T-cell (primary cell): Measurements from ENCODE around the gene TRAF3IP1. TPM values are rescaled to one million over a fixed set of nuclear protein-coding genes. Genes with fewer than 3 reads are reported as not detected.
"Not testable (repeated sequence)": the region's sequence is repeated elsewhere in the genome, so short reads cannot be mapped to it uniquely, and the experiment has no call there.

Source experiments
- ATAC-seq, 4 experiments: fragments of 200-7000 bp in 3 of 4; fragments of 150-1000 bp in 1 of 4; cut with Tn5 transposase; replicated peaks in 1 of 4; 1 replicate in 3 of 4; 2 replicates in 1 of 4; pipeline ENCODE4 v1.10.0; 2021; ENCODE audit warnings: moderate library complexity in 3 of 4, mild to moderate bottlenecking in 2 of 4, moderate number of reproducible peaks in 1 of 4
- CTCF ChIA-PET, 2 donors: fragments of 300-600 bp; sonication (Branson Sonifier 250); formaldehyde crosslinking; loops; one replicate each; lab custom pipeline; 2022; ENCODE audit warnings: antibody characterized with exemption in 2 of 2; lab: Charles Lee
- POLR2A ChIA-PET, 2 donors: fragments of 300-600 bp; sonication (Branson Sonifier 250); formaldehyde crosslinking; loops; one replicate each; lab custom pipeline; 2022; ENCODE audit warnings: antibody characterized with exemption in 2 of 2; lab: Charles Lee
- DNase-seq, 35 experiments: peaks; one replicate each; pipeline versions ENCODE4 v3.0.0 to v3.0.0-alpha.2; 2013 to 2023
- H3K27ac ChIP-seq: one replicate; pipeline ENCODE4 v1.5.1; 2013; ENCODE audit warnings: low read length
- H3K27me3 ChIP-seq, 2 experiments: replicated peaks in 1 of 2; 1 replicate in 1 of 2; 2 replicates in 1 of 2; pipeline versions ENCODE4 v1.6.1 to v1.7.0; 2013; ENCODE audit warnings: low read length in 1 of 2, mixed read lengths in 1 of 2; ENCODE audit not compliant: control insufficient read depth in 2 of 2, insufficient read depth in 2 of 2; ENCODE audit errors: extremely low read depth in 1 of 2
- H3K36me3 ChIP-seq, 2 donors: 1 replicate in 1 of 2; 2 replicates in 1 of 2; pipeline versions ENCODE4 v1.6.1 to v1.7.0; 2013; ENCODE audit warnings: low read length in 1 of 2; ENCODE audit not compliant: control insufficient read depth in 2 of 2, insufficient read depth in 1 of 2; ENCODE audit errors: extremely low read depth in 1 of 2
- H3K4me1 ChIP-seq, 2 experiments: 1 replicate in 1 of 2; 2 replicates in 1 of 2; pipeline versions ENCODE4 v1.6.1 to v1.7.0; 2013; ENCODE audit warnings: low read length in 2 of 2, mixed read lengths in 1 of 2; ENCODE audit not compliant: insufficient read depth in 2 of 2, control insufficient read depth in 1 of 2; ENCODE audit errors: extremely low read depth in 1 of 2
- H3K4me3 ChIP-seq, 2 donors: 1 replicate in 1 of 2; 2 replicates in 1 of 2; pipeline versions ENCODE4 v1.5.1 to v1.7.0; 2013; ENCODE audit warnings: mild to moderate bottlenecking in 2 of 2, low read length in 1 of 2, moderate library complexity in 1 of 2; ENCODE audit not compliant: control insufficient read depth in 1 of 2; ENCODE audit errors: extremely low read depth in 1 of 2
- H3K9me3 ChIP-seq: 2 replicates; pipeline ENCODE4 v1.7.0; 2013
- H3K27ac Mint-ChIP-seq, 2 donors: one replicate each; pipeline ENCODE4 v1.8.0; 2020 to 2021; ENCODE audit warnings: mild to moderate bottlenecking in 2 of 2, mixed read lengths in 2 of 2
- H3K27me3 Mint-ChIP-seq, 2 donors: one replicate each; pipeline ENCODE4 v1.8.0; 2021 to 2022; ENCODE audit warnings: mixed read lengths in 2 of 2
- H3K36me3 Mint-ChIP-seq: one replicate; pipeline ENCODE4 v1.8.0; 2021; ENCODE audit warnings: mixed read lengths
- H3K4me1 Mint-ChIP-seq, 3 donors: one replicate each; pipeline ENCODE4 v1.8.0; 2020 to 2022; ENCODE audit warnings: mixed read lengths in 3 of 3, mild to moderate bottlenecking in 1 of 3
- H3K4me3 Mint-ChIP-seq, 3 donors: one replicate each; pipeline ENCODE4 v1.8.0; 2020 to 2022; ENCODE audit warnings: mild to moderate bottlenecking in 3 of 3, mixed read lengths in 3 of 3, moderate library complexity in 3 of 3
- H3K9me3 Mint-ChIP-seq, 3 donors: one replicate each; pipeline ENCODE4 v1.8.0; 2020 to 2022; ENCODE audit warnings: mixed read lengths in 3 of 3
- WGBS: methylation state at CpG from one replicate; pipeline ENCODE4 v1.1.5; 2013; ENCODE audit warnings: missing lambda C conversion rate; ENCODE audit not compliant: insufficient coverage; 5-methylcytosine and 5-hydroxymethylcytosine counted together
- total RNA-seq, 35 experiments: library from RNA in 6 of 35; stranded (reverse) in 6 of 35; fragments of 120-200 nt in 1 of 35; gene quantifications; one replicate each; pipeline versions ENCODE4 v1.2.1 to v1.2.4 and lab custom pipeline; 2013 to 2026

The TRAF3IP1 gene
- total RNA-seq, 5 donors from 2014 or later (not counting 1 experiment from before 2014, with no cell fraction given) = 6.3 to 12.1 (median 11.8) TPM

DNA sequence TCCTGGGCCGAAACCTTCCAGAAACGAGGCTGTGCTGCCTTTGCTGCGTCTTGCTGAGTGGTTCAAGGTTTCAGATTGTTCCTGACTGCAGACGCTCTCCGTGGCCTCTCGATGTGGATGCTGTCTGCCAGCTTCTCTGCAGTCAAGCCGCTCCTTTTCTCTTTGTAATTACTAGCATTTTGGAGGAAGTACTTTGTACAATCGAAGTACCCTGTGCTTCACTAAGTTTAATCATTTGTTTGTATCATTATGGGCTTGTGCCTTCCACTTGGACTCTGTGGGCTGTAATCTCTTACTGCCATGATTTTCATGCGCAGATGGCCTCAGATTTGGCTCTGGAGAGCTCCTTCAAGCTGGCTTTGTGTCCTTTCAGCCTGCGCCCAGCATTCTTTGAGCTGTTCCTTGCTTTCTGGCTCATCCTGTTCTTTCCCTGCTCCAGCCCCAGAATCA lies 49.3 kb downstream of the TRAF3IP1 start:
- ChIA-PET POLR2A (interaction anchor here in 1 of 2 donors (0.6 kb wide), 1 partner anchor 270 kb away, joined by 3 read pairs; no protein-coding TSS in a partner anchor), CTCF (no interaction called here)
- no peaks in the 10 kb centered on the region for H3K36me3 ChIP-seq
- Mint-ChIP-seq H3K9me3 (no peaks in the 10 kb centered on the region), H3K4me3 (no peak overlapping the region), H3K27me3 (no peaks in the 10 kb centered on the region), H3K27ac (no peak overlapping the region), H3K4me1 (peaks cover 5 to 9% (median 6%) of the 10 kb centered on the region in 3 donors), H3K36me3 (peaks cover 16% of the 10 kb centered on the region)
- peaks cover 0 to 4% of the 10 kb centered on the region in 2 experiments for H3K4me1 ChIP-seq
- no peak for ATAC-seq
- H3K27ac ChIP-seq = no peak overlapping the region
- 86% methylated on average over 8 of the region's 10 CpGs for WGBS
- H3K27me3 ChIP-seq = no peaks in the 10 kb centered on the region
- no peak for DNase-seq
- no peaks in the 10 kb centered on the region for H3K9me3 ChIP-seq
- H3K4me3 ChIP-seq = no peak overlapping the region

DNA sequence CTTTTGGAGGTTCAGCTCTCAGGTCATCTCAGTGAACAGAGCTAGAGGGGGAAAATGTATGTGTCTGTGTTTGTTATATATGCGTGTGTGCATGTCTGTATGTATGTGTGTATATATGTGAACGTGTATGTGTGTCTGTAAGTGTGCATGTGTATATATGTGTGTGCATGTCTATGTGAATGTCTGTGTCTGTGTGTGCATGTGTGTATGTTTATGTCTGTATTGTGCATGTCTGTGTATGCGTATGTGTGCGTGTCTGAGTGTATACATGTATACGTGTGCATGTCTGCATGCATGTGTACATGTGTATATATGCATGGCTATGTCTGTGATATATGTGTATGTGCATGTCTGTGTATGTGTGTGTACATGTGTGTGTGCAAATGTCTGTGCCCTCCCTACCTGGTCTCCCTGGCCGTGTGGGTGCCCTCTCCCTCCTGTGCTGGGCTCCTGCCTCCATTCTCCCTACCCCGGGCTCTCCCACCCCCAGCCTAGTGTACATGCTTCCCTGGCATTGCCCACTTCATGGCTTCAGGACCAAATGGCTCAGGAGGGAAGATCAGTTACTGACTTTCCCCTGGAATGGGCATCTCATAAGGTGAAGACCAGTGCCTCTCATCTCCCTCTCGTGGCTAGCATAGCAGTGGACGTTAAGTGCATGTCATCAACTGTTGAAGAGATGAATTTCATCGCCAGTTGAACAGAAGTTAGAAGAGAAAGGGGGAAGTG lies 49.9 kb downstream of the TRAF3IP1 start:
- no peaks in the 10 kb centered on the region for H3K9me3 Mint-ChIP-seq
- Histone ChIP-seq H3K36me3 (no peaks in the 10 kb centered on the region), H3K4me3 (no peak overlapping the region), H3K27ac (no peak overlapping the region), H3K27me3 (no peaks in the 10 kb centered on the region), H3K4me1 (peaks cover 0 to 4% of the 10 kb centered on the region in 2 experiments), H3K9me3 (no peaks in the 10 kb centered on the region)
- 84% methylated on average over 9 of the region's 10 CpGs for WGBS
- no peak overlapping the region for H3K4me3 Mint-ChIP-seq
- ATAC-seq (peak in 1 of 4 experiments; percentile 9), DNase-seq (no peak)
- ChIA-PET CTCF (interaction anchor here in 1 of 2 donors (0.6 to 1.7 kb wide), 4 partner anchors 9 to 415 kb away, joined by 3 to 10 read pairs (median 6); no protein-coding TSS in a partner anchor), POLR2A (interaction anchor here in 1 of 2 donors (0.6 kb wide), 1 partner anchor 269 kb away, joined by 3 read pairs; no protein-coding TSS in a partner anchor)
- H3K27ac Mint-ChIP-seq = no peak overlapping the region
- peaks cover 6 to 13% (median 8%) of the 10 kb centered on the region in 3 donors for H3K4me1 Mint-ChIP-seq
- no peaks in the 10 kb centered on the region for H3K27me3 Mint-ChIP-seq
- peaks cover 16% of the 10 kb centered on the region for H3K36me3 Mint-ChIP-seq

DNA sequence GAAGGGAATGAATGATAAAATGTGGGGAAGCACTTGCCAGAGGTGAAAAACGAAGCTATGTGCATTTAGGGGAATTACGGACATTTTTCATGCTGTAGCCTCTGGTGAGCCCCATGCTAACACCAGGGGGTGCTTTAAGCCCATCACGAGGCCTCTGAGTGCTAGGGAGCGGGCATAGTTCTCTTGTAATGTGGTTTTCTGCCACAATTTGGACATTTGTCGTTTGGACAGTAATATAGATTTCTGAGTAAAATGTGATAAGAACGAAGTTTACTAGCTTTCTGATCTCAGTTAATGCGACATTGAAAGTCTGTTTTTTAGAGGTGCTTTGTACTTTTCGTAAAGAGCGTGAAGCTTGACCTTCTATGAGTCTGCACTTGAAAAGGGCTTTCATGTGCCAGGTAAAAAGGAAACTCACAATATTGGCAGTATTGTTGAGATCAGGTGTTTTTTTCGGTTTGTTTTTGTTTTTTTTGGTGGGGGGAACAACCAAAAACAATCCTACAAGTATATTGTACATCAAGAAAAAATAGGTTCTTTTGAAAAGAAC lies 50.6 kb downstream of the TRAF3IP1 start:
- no peak overlapping the region for H3K4me3 ChIP-seq
- no peak overlapping the region for H3K27ac Mint-ChIP-seq
- ATAC-seq (peak; percentile 55 to 71 (median 67)), DNase-seq (peak in 33 of 35 experiments; percentile 16 to 71 (median 44))
- no peaks in the 10 kb centered on the region for H3K27me3 ChIP-seq
- H3K9me3 ChIP-seq = no peaks in the 10 kb centered on the region
- no peak overlapping the region for H3K27ac ChIP-seq
- ChIA-PET CTCF (interaction anchor here (0.6 to 1.7 kb wide), 6 partner anchors 9 to 414 kb away, joined by 3 to 10 read pairs (median 4); no protein-coding TSS in a partner anchor), POLR2A (interaction anchor here in 1 of 2 donors (0.7 kb wide), 1 partner anchor 1590 kb away, joined by 3 read pairs; no protein-coding TSS in a partner anchor)
- no peaks in the 10 kb centered on the region for H3K9me3 Mint-ChIP-seq
- no peak overlapping the region for H3K4me3 Mint-ChIP-seq
- peaks cover 0 to 4% of the 10 kb centered on the region in 2 experiments for H3K4me1 ChIP-seq
- H3K36me3 Mint-ChIP-seq = peaks cover 16% of the 10 kb centered on the region
- H3K4me1 Mint-ChIP-seq = peaks cover 6 to 15% (median 8%) of the 10 kb centered on the region in 3 donors
- 33% methylated on average over 9 of the region's 10 CpGs for WGBS
- no peaks in the 10 kb centered on the region for H3K36me3 ChIP-seq
- H3K27me3 Mint-ChIP-seq = no peaks in the 10 kb centered on the region

DNA sequence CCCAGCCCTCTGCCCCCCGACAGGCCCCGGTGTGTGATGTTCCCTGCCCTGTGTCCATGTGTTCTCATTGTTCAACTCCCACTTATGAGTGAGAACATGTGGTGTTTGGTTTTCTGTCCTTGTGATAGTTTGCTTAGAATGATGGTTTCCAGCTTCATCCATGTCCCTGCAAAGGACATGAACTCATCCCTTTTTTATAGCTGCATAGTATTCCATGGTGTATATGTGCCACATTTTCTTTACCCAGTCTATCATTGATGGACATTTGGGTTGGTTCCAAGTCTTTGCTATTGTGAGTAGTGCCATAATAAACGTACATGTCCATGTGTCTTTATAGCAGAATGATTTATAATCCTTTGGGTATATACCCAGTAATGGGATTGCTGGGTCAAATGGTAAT lies 52.0 kb downstream of the TRAF3IP1 start:
- H3K4me1 Mint-ChIP-seq = peaks cover 13 to 24% (median 15%) of the 10 kb centered on the region in 3 donors
- ATAC-seq, POLR2A ChIA-PET, H3K9me3 ChIP-seq, H3K4me3 ChIP-seq, H3K9me3 Mint-ChIP-seq, H3K27ac Mint-ChIP-seq, DNase-seq, H3K27me3 ChIP-seq, H3K27ac ChIP-seq, H3K36me3 ChIP-seq, H3K27me3 Mint-ChIP-seq, H3K4me3 Mint-ChIP-seq, H3K4me1 ChIP-seq, CTCF ChIA-PET: not testable (repeated sequence)
- WGBS = no CpG with 5 or more reads among the region's 3 CpGs
- peaks cover 16% of the 10 kb centered on the region for H3K36me3 Mint-ChIP-seq

DNA sequence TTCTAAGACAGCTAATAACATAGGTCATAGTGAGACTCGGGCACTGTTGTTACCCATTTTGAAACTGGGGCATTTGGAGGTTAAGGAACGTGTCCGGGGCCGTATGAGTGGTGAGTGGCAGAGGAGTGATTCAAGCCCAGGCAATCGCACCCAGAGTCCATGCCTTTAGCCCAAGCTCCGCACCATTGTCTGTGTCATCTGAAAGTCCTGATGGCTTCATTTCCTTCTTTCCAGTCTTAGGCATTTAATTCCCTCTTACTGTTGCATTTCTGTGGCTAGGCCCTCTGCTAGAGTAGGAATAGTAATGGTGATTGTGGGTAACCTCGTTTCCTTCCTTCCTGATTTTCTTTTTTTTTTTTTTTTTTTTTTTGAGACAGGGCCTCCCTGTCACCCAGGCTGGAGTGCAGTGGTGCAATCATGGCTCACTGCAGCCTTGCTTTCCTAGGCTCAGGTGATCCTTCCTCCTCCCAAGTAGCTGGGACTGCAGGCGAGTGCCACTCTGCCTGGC lies 56.6 kb downstream of the TRAF3IP1 start:
- Mint-ChIP-seq H3K36me3 (peaks cover 28% of the 10 kb centered on the region), H3K27me3 (no peaks in the 10 kb centered on the region), H3K4me1 (peaks cover 24 to 31% (median 30%) of the 10 kb centered on the region in 3 donors), H3K9me3 (no peaks in the 10 kb centered on the region), H3K27ac (no peak overlapping the region), H3K4me3 (no peak overlapping the region)
- ChIA-PET CTCF (no interaction called here), POLR2A (interaction anchor here in 1 of 2 donors (0.6 kb wide), 1 partner anchor 18 kb away, joined by 7 read pairs; no protein-coding TSS in a partner anchor)
- H3K27me3 ChIP-seq = peaks cover 0 to 3% of the 10 kb centered on the region in 2 experiments
- DNase-seq (no peak), ATAC-seq (no peak)
- WGBS = 42% methylated on average over 4 of the region's 8 CpGs
- H3K4me1 ChIP-seq = peaks cover 10 to 26% of the 10 kb centered on the region in 2 experiments
- no peaks in the 10 kb centered on the region for H3K36me3 ChIP-seq
- H3K27ac ChIP-seq = no peak overlapping the region
- no peak overlapping the region for H3K4me3 ChIP-seq
- no peaks in the 10 kb centered on the region for H3K9me3 ChIP-seq
